NCI-H2171 treated with DMSO at 0.1 percent for 48 hours (cell line): ENCODE results near the gene INTS6.

Experiments
- DNase-seq: peaks from one replicate; lab custom pipeline; 2025; lab: John Stamatoyannopoulos, UW

Gene INTS6

GRCh38 chr13:51342706-51343105, 110.1 kb downstream of the INTS6 start:
- DNase-seq, result no peak

GRCh38 chr13:51341791-51342190, 111.0 kb downstream of the INTS6 start:
- DNase-seq, result no peak

GRCh38 chr13:51341232-51341631, 111.6 kb downstream of the INTS6 start:
- no peak for DNase-seq

- no peak for DNase-seq
Measured at GRCh38 chr13:51339952-51340732, 112.7 kb downstream of the INTS6 start.

- no peak for DNase-seq
Measured at GRCh38 chr13:51339354-51339753, 113.5 kb downstream of the INTS6 start, which contains the start of gene SERPINE3. Gene SERPINE3 (plus strand): TSS chr13:51339691. CDS start chr13:51341092, 1,401 bp downstream.

GRCh38 chr13:51336746-51337145, 116.1 kb downstream of the INTS6 start:
- no peak for DNase-seq

- DNase-seq, result no peak
Measured at GRCh38 chr13:51333826-51334225, 119.0 kb downstream of the INTS6 start.

- no peak for DNase-seq
Measured at GRCh38 chr13:51333421-51333820, 119.4 kb downstream of the INTS6 start.

- DNase-seq, result no peak
Measured at GRCh38 chr13:51332566-51333361, 120.1 kb downstream of the INTS6 start.

GRCh38 chr13:51331354-51331861, 121.4 kb downstream of the INTS6 start:
- no peak for DNase-seq

GRCh38 chr13:51330791-51331190, 122.0 kb downstream of the INTS6 start:
- DNase-seq, result no peak

- no peak for DNase-seq
Measured at GRCh38 chr13:51329606-51330005, 123.2 kb downstream of the INTS6 start.

- DNase-seq, result no peak
Measured at GRCh38 chr13:51328488-51328887, 124.3 kb downstream of the INTS6 start.

- no peak for DNase-seq
Measured at GRCh38 chr13:51327961-51328360, 124.9 kb downstream of the INTS6 start.

GRCh38 chr13:51326777-51327176, 126.1 kb downstream of the INTS6 start:
- no peak for DNase-seq

GRCh38 chr13:51325837-51326236, 127.0 kb downstream of the INTS6 start:
- DNase-seq, result no peak

GRCh38 chr13:51324714-51325420, 128.0 kb downstream of the INTS6 start:
- peak; percentile 24 for DNase-seq

GRCh38 chr13:51323824-51324511, 128.9 kb downstream of the INTS6 start:
- no peak for DNase-seq

- no peak for DNase-seq
Measured at GRCh38 chr13:51322826-51323225, 130.0 kb downstream of the INTS6 start.

- DNase-seq, result no peak
Measured at GRCh38 chr13:51321836-51322235, 131.0 kb downstream of the INTS6 start.

- DNase-seq, result no peak
Measured at GRCh38 chr13:51318876-51319275, 134.0 kb downstream of the INTS6 start.

- no peak for DNase-seq
Measured at GRCh38 chr13:51318015-51318414, 134.8 kb downstream of the INTS6 start.
